Stomach (tissue), 9 donors: ENCODE data around the gene OCRL. TPM values are rescaled to one million over a fixed set of nuclear protein-coding genes. Genes with fewer than 3 reads are reported as not detected.

ENCODE experiments used
- DNase-seq, 2 donors: peaks; one replicate each; pipeline versions ENCODE4 v3.0.0 to v3.0.0-alpha.2; 2013 to 2019
- H3K27ac ChIP-seq, 5 donors: fragments of 200-600 bp in 4 of 5; sonication (generic) in 4 of 5; one replicate each; pipeline ENCODE4 v1.5.1; 2013 to 2019; ENCODE audit warnings: mild to moderate bottlenecking in 1 of 5, moderate library complexity in 1 of 5
- H3K27me3 ChIP-seq, 3 donors: fragments of 200-600 bp; sonication (generic); one replicate each; pipeline ENCODE4 v1.5.1; 2017 to 2019; ENCODE audit warnings: mixed run types in 1 of 3
- H3K36me3 ChIP-seq, 4 donors: fragments of 200-600 bp; sonication (generic); 1 replicate in 3 of 4; 2 replicates in 1 of 4; pipeline ENCODE4 v1.5.1; 2016 to 2019
- H3K4me1 ChIP-seq, 4 donors: fragments of 200-600 bp; sonication (generic); one replicate each; pipeline ENCODE4 v1.5.1; 2016 to 2019
- H3K4me3 ChIP-seq, 4 donors: fragments of 200-600 bp; sonication (generic) in 3 of 4; one replicate each; pipeline ENCODE4 v1.5.1; 2016 to 2019; ENCODE audit warnings: mild to moderate bottlenecking in 1 of 4
- H3K9me3 ChIP-seq, 4 donors: fragments of 200-600 bp; sonication (generic); one replicate each; pipeline ENCODE4 v1.5.1; 2016 to 2019
- EP300 ChIP-seq: sonication (generic); formaldehyde crosslinking; IDR thresholded peaks from one replicate; pipeline ENCODE4 v1.6.1; 2017; ENCODE audit warnings: antibody characterized with exemption
- POLR2A ChIP-seq, 4 donors: fragments of 450-650 bp; IDR thresholded peaks; one replicate each; pipeline ENCODE4 v1.6.1; 2016; ENCODE audit warnings: antibody characterized with exemption in 4 of 4, control low read depth in 2 of 4, mild to moderate bottlenecking in 1 of 4, moderate library complexity in 1 of 4
- POLR2AphosphoS5 ChIP-seq, 3 donors: sonication (generic); formaldehyde crosslinking; IDR thresholded peaks; one replicate each; pipeline ENCODE4 v1.6.1; 2016; ENCODE audit warnings: antibody characterized with exemption in 3 of 3
- WGBS, 5 donors: extraction: QIAGEN DNeasy Blood & Tissue Kit in 3 of 5; methylation state at CpG; one replicate each; pipeline versions ENCODE4 v1.1.5 to v1.1.7; 2013 to 2018; 5-methylcytosine and 5-hydroxymethylcytosine counted together
- intact Hi-C: fragments of 100-400 bp; cut with DNase I; formaldehyde crosslinking; loops from one replicate; pipeline ENCODE4 v1.15.1; 2023; ENCODE audit warnings: low total_unique reads
- polyA plus RNA-seq, 3 donors: library from polyadenylated mRNA; stranded (reverse); fragments of 200-250 nt; gene quantifications; one replicate each; pipeline ENCODE4 v1.2.3, GENCODE V29; 2013
- total RNA-seq, 5 donors: library from RNA; depleted of rRNA; stranded (reverse); fragments of >200 nt; gene quantifications; one replicate each; pipeline versions ENCODE4 v1.1.0 to v1.2.3, GENCODE V29; 2014 to 2016
- TF ChIP-seq, protein P1 (sequence below), 7 experiments: fragments of 450-650 bp in 4 of 7; fragments of 200-600 bp in 3 of 7; sonication (generic) in 3 of 7; IDR thresholded peaks; one replicate each; pipeline ENCODE4 v1.5.1; 2016 to 2019; ENCODE audit warnings: antibody characterized with exemption in 7 of 7, control low read depth in 2 of 7, mild to moderate bottlenecking in 1 of 7
- donor health status: healthy with polysubstance abuse.
- donor health status: Bipolar disorder and iron deficiency.
- donor health status: healthy.

OCRL gene
- total and polyA plus RNA-seq, 8 donors: 7.9 to 36.2 (median 17.9) TPM

DNA sequence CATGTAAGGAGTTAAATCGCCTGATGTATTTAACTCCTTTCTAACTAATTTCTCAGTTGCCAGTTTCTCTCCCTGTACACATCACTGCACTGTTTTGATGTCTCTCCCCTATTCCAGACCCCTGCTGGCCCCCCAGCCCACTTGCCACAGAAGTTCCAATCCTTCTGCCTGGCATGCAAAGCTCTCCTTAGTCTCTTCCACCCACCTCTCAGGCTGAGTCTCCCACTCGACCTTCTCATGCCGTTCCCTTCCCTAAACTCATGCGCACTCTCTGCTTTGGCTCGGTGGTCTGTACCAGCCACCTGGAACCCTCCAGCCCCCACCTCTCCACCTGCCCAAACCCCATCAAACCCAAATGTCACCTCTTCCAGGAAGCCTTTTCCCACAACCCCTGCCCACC is 57.8 kb downstream of the OCRL start:
- no peak for DNase-seq
- Histone ChIP-seq H3K4me3 (no peak overlapping the region), H3K9me3 (no peaks in the 10 kb centered on the region), H3K4me1 (peaks cover 0 to 4% (median 0%) of the 10 kb centered on the region in 4 donors), H3K36me3 (peaks cover 0 to 20% (median 4%) of the 10 kb centered on the region in 4 donors), H3K27me3 (no peaks in the 10 kb centered on the region), H3K27ac (no peak overlapping the region)
- WGBS, 5 donors: 69 to 85% (median 78%) methylated on average over 5 of the region's 5 CpGs
- TF ChIP-seq POLR2AphosphoS5 (IDR thresholded peaks at IDR 0.05): no peak
- no peak for TF ChIP-seq EP300
- TF ChIP-seq, protein P1, sequence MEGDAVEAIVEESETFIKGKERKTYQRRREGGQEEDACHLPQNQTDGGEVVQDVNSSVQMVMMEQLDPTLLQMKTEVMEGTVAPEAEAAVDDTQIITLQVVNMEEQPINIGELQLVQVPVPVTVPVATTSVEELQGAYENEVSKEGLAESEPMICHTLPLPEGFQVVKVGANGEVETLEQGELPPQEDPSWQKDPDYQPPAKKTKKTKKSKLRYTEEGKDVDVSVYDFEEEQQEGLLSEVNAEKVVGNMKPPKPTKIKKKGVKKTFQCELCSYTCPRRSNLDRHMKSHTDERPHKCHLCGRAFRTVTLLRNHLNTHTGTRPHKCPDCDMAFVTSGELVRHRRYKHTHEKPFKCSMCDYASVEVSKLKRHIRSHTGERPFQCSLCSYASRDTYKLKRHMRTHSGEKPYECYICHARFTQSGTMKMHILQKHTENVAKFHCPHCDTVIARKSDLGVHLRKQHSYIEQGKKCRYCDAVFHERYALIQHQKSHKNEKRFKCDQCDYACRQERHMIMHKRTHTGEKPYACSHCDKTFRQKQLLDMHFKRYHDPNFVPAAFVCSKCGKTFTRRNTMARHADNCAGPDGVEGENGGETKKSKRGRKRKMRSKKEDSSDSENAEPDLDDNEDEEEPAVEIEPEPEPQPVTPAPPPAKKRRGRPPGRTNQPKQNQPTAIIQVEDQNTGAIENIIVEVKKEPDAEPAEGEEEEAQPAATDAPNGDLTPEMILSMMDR (IDR thresholded peaks at IDR 0.05): no peak
- TF ChIP-seq POLR2A (IDR thresholded peaks at IDR 0.05): no peak
- intact Hi-C loops: no loop called here

DNA sequence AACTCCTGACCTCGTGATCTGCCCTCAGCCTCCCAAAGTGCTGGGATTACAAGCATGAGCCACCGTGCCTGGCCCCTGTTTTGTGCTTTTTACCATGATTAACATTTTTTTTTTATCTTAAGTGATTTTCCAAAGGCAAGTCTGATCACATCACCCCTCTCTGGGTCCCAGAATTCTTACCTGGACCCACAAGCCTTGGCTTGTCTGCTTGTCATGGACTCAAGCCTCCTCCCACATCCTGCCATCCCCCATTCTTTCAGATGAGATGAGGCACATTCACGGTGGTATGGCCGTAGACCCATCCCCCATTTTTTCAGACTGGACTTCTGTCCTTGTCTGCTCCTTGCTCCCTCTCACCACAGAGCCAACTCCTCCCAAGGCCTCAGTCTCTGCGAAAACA is 59.4 kb downstream of the OCRL start:
- WGBS, 5 donors: 65 to 81% (median 72%) methylated on average over 4 to 5 of the region's 5 CpGs
- TF ChIP-seq POLR2A (IDR thresholded peaks at IDR 0.05) (no peak), POLR2AphosphoS5 (IDR thresholded peaks at IDR 0.05) (no peak), EP300 (no peak)
- TF ChIP-seq, protein P1 (IDR thresholded peaks at IDR 0.05): no peak
- H3K9me3 ChIP-seq: no peaks in the 10 kb centered on the region

DNA sequence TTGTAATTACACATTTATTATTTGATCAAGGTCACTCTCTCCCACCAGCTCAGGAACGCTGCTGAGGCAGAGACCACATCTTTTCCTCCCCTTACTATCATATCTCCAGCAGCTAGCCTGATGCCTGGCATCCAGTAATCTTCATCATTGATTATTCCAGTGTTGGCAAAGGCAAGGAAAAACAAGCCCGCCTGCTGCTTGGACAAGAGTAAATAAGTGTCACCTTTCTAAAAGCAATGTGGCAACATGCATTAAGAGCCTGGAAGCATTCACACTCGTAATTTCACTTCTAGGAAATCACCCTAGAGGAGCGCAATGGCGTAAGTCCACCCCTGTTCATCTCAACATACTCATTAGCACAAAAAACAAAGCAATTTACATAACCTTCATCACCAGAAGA is 59.9 kb downstream of the OCRL start:
- Histone ChIP-seq H3K9me3 (no peaks in the 10 kb centered on the region), H3K27me3 (no peaks in the 10 kb centered on the region), H3K4me3 (no peak overlapping the region), H3K4me1 (peaks cover 0 to 7% (median 0%) of the 10 kb centered on the region in 4 donors), H3K36me3 (peaks cover 0 to 7% (median 0%) of the 10 kb centered on the region in 4 donors), H3K27ac (no peak overlapping the region)
- 65 to 87% (median 83%) methylated on average over 5 of the region's 5 CpGs for WGBS, 5 donors
- DNase-seq: no peak
- intact Hi-C loops: no loop called here
- TF ChIP-seq EP300: no peak
- TF ChIP-seq POLR2A (IDR thresholded peaks at IDR 0.05): no peak
- TF ChIP-seq, protein P1 (IDR thresholded peaks at IDR 0.05): no peak
- TF ChIP-seq POLR2AphosphoS5 (IDR thresholded peaks at IDR 0.05): no peak

More for the DNA sequence above, 59.4 kb downstream of the OCRL start:
- H3K27ac ChIP-seq: no peak overlapping the region
- H3K4me1 ChIP-seq: peaks cover 0 to 4% (median 0%) of the 10 kb centered on the region in 4 donors
- DNase-seq: no peak
- intact Hi-C loops: no loop called here
- H3K27me3 ChIP-seq: no peaks in the 10 kb centered on the region
- no peak overlapping the region for H3K4me3 ChIP-seq
- H3K36me3 ChIP-seq: peaks cover 0 to 12% (median 2%) of the 10 kb centered on the region in 4 donors

DNA sequence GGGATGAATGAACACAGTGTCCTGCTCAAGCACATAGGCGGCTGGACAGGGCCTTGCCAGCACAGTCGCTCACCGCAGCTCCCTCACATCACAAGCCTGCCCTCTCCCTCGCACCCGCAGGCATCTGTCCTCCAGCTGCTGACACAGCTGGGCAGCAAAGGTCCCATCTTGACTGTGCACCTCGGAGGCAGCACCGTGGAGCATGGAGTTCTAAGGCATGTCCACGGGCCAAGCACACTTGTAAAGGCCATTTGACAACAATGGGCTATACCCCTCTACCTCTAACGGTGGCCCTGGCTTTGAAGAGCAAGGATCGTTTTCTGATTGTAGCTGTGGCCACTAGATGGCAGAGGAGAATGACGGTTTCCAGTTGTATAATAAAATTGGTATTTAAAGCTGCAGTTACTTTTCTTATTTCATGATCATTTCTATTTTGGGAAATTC is 60.9 kb downstream of the OCRL start:
- peaks cover 0 to 2% (median 0%) of the 10 kb centered on the region in 4 donors for H3K36me3 ChIP-seq
- H3K27ac ChIP-seq: peak overlapping the region in 1 of 5 donors; percentile 56
- peak in 1 of 2 donors; percentile 55 for DNase-seq
- H3K4me1 ChIP-seq: peaks cover 0 to 13% (median 0%) of the 10 kb centered on the region in 4 donors
- WGBS, 5 donors: 27 to 37% (median 34%) methylated on average over 11 of the region's 11 CpGs
- H3K4me3 ChIP-seq: no peak overlapping the region
- no peaks in the 10 kb centered on the region for H3K9me3 ChIP-seq
- intact Hi-C loops: no loop called here
- TF ChIP-seq EP300 (no peak), POLR2A (IDR thresholded peaks at IDR 0.05) (no peak)
- TF ChIP-seq, protein P1 (IDR thresholded peaks at IDR 0.05): peak in 4 of 7 experiments; percentile 18 to 43 (median 23)
- H3K27me3 ChIP-seq: peaks cover 0 to 6% (median 0%) of the 10 kb centered on the region in 3 donors
